Right ventricle myocardium superior (tissue), 1 donor: ENCODE measurements around the gene ZNF438. TPM values are rescaled to one million over a fixed set of nuclear protein-coding genes. Genes with fewer than 3 reads are reported as not detected.

Experiments
- ATAC-seq: fragments of 200-7000 bp; cut with Tn5 transposase; one replicate; pipeline ENCODE4 v1.9.1; 2020; ENCODE audit warnings: mild to moderate bottlenecking; ENCODE audit not compliant: poor library complexity
- DNase-seq: peaks from one replicate; pipeline ENCODE4 v3.0.0-alpha.2; 2020
- intact Hi-C: fragments of 100-400 bp; cut with DNase I; formaldehyde crosslinking; loops from one replicate; pipeline ENCODE4 v1.11.2; 2022
- total RNA-seq: library from RNA; stranded (reverse); fragmentation: NEBNext Ultra II Directional; extraction: Animal tissue kit (Norgen Biotek cat#: 25700); gene quantifications from one replicate; pipeline ENCODE4 v1.2.1, GENCODE V29; 2021
- donor health status: DM: no; HTN: yes; CAD: no; lungs with severe emphysema.

The ZNF438 gene
- total RNA-seq, 1 donor from 2014 or later = 13.0 TPM

- no peak for DNase-seq
- intact Hi-C loops = no loop called here
- ATAC-seq = no peak
Observed at GRCh38 chr10:30826679-30827078, 205.0 kb downstream of the ZNF438 start.

GRCh38 chr10:30825495-30825894, 206.2 kb downstream of the ZNF438 start:
- ATAC-seq = no peak
- intact Hi-C loops = no loop called here
- no peak for DNase-seq

- DNase-seq = no peak
Observed at GRCh38 chr10:30825022-30825421, 206.6 kb downstream of the ZNF438 start.

GRCh38 chr10:30823651-30824050, 208.0 kb downstream of the ZNF438 start:
- intact Hi-C loops = no loop called here
- ATAC-seq = no peak
- no peak for DNase-seq

More at GRCh38 chr10:30825022-30825421, 206.6 kb downstream of the ZNF438 start:
- intact Hi-C loops = no loop called here
- ATAC-seq = no peak

- ATAC-seq (no peak), DNase-seq (no peak)
- intact Hi-C loops = no loop called here
Observed at GRCh38 chr10:30822693-30823465, 208.8 kb downstream of the ZNF438 start.

- DNase-seq = no peak
- ATAC-seq = no peak
- intact Hi-C loops = no loop called here
Observed at GRCh38 chr10:30821994-30822692, 209.5 kb downstream of the ZNF438 start.

GRCh38 chr10:30821261-30821993, 210.2 kb downstream of the ZNF438 start:
- DNase-seq = no peak
- no peak for ATAC-seq
- intact Hi-C loops = no loop called here

- intact Hi-C loops = no loop called here
- DNase-seq (no peak), ATAC-seq (peak; percentile 32)
Observed at GRCh38 chr10:30820261-30820991, 211.2 kb downstream of the ZNF438 start.

- intact Hi-C loops = no loop called here
Observed at GRCh38 chr10:30819341-30820181, 212.1 kb downstream of the ZNF438 start.

GRCh38 chr10:30818854-30819253, 212.8 kb downstream of the ZNF438 start:
- intact Hi-C loops = no loop called here
- ATAC-seq (peak; percentile 48), DNase-seq (peak; percentile 68)

More at GRCh38 chr10:30819341-30820181, 212.1 kb downstream of the ZNF438 start:
- DNase-seq (no peak), ATAC-seq (peak; percentile 24)

- DNase-seq (peak; percentile 81), ATAC-seq (peak; percentile 61)
- intact Hi-C loops = no loop called here
Observed at GRCh38 chr10:30818010-30818660, 213.5 kb downstream of the ZNF438 start.

- no peak for DNase-seq
- ATAC-seq = no peak
- intact Hi-C loops = no loop called here
Observed at GRCh38 chr10:30817541-30817940, 214.1 kb downstream of the ZNF438 start.

- ATAC-seq (no peak), DNase-seq (no peak)
- intact Hi-C loops = no loop called here
Observed at GRCh38 chr10:30816820-30817171, 214.9 kb downstream of the ZNF438 start.

GRCh38 chr10:30816159-30816819, 215.4 kb downstream of the ZNF438 start:
- no peak for ATAC-seq
- no peak for DNase-seq
- intact Hi-C loops = no loop called here

- intact Hi-C loops = no loop called here
- no peak for ATAC-seq
- no peak for DNase-seq
Observed at GRCh38 chr10:30813872-30814481, 217.7 kb downstream of the ZNF438 start.

GRCh38 chr10:30812018-30812851, 219.4 kb downstream of the ZNF438 start:
- ATAC-seq = peak; percentile 75
- intact Hi-C loops = no loop called here
- peak; percentile 61 for DNase-seq
